PFSK-1 (cell line): ENCODE data around the gene TTLL7.

Experiments
- FOXP2 ChIP-seq: optimal IDR thresholded peaks from 2 replicates; pipeline ENCODE3; 2011; ENCODE audit warnings: borderline replicate concordance, control low read depth, inconsistent platforms; ENCODE audit not compliant: insufficient read depth; ENCODE audit errors: extremely low read length, extremely low read depth
- POLR2AphosphoS5 ChIP-seq: IDR thresholded peaks from 2 replicates; pipeline ENCODE4 v1.6.1; 2012; ENCODE audit warnings: low read depth, mild to moderate bottlenecking, control low read depth, low read length, moderate library complexity
- REST ChIP-seq, 2 experiments: IDR thresholded peaks; 2 replicates each; pipeline versions ENCODE4 v1.6.1 to v1.8.0; 2011 to 2012; ENCODE audit warnings: low read depth in 2 of 2, low read length in 2 of 2, control low read depth in 1 of 2, inconsistent platforms in 1 of 2, mild to moderate bottlenecking in 1 of 2, moderate library complexity in 1 of 2; ENCODE audit not compliant: insufficient read depth in 1 of 2
- SIN3A ChIP-seq: IDR thresholded peaks from 2 replicates; pipeline ENCODE4 v1.6.1; 2012; ENCODE audit warnings: mild to moderate bottlenecking, low read length, moderate library complexity, borderline replicate concordance; ENCODE audit not compliant: insufficient read depth
- TAF1 ChIP-seq: IDR thresholded peaks from 2 replicates; pipeline ENCODE4 v1.6.1; 2012; ENCODE audit warnings: low read length, control low read depth, borderline replicate concordance; ENCODE audit not compliant: insufficient read depth

The TTLL7 gene

GRCh38 chr1:83882906-83883305 is 116.0 kb downstream of the TTLL7 start:
- TF ChIP-seq FOXP2 (peak; percentile 29), POLR2AphosphoS5 (no peak)

- TF ChIP-seq TAF1 (no peak), FOXP2 (no peak), SIN3A (no peak), POLR2AphosphoS5 (no peak), REST (IDR thresholded peaks at IDR 0.05; ENCODE audit: insufficient read depth in 1 of 2, low read depth in 2 of 2, low read length in 2 of 2) (no peak)
Measured at GRCh38 chr1:83872515-83872914, 126.4 kb downstream of the TTLL7 start.

- TF ChIP-seq REST (IDR thresholded peaks at IDR 0.05; ENCODE audit: insufficient read depth in 1 of 2, low read depth in 2 of 2, low read length in 2 of 2) (no peak), SIN3A (no peak), FOXP2 (no peak), POLR2AphosphoS5 (no peak), TAF1 (no peak)
Measured at GRCh38 chr1:83864991-83865390, 133.9 kb downstream of the TTLL7 start.

- TF ChIP-seq REST (IDR thresholded peaks at IDR 0.05; ENCODE audit: insufficient read depth in 1 of 2, low read depth in 2 of 2, low read length in 2 of 2) (no peak), FOXP2 (no peak), POLR2AphosphoS5 (no peak), TAF1 (no peak), SIN3A (no peak)
Measured at GRCh38 chr1:83860490-83861221, 138.3 kb downstream of the TTLL7 start.

GRCh38 chr1:83857716-83858115 is 141.2 kb downstream of the TTLL7 start:
- TF ChIP-seq POLR2AphosphoS5 (no peak), REST (IDR thresholded peaks at IDR 0.05; ENCODE audit: insufficient read depth in 1 of 2, low read depth in 2 of 2, low read length in 2 of 2) (no peak), TAF1 (no peak), SIN3A (no peak), FOXP2 (no peak)
